Ascending aorta (tissue), 2 donors: ENCODE results near the gene MEF2A. TPM values are rescaled to one million over a fixed set of nuclear protein-coding genes. Genes with fewer than 3 reads are reported as not detected.
A peak's percentile ranks its signal among the peaks of the same experiment; 100 is the strongest.

ENCODE experiments used
- DNase-seq, 2 donors: peaks; one replicate each; pipeline ENCODE4 v3.0.0-alpha.2; 2019; ENCODE audit warnings: low spot score in 2 of 2
- H3K27ac ChIP-seq, 2 donors: fragments of 200-600 bp; sonication (generic); one replicate each; pipeline ENCODE4 v1.5.1; 2016 to 2017; ENCODE audit warnings: mild to moderate bottlenecking in 1 of 2
- H3K27me3 ChIP-seq: fragments of 200-600 bp; sonication (generic); one replicate; pipeline ENCODE4 v1.5.1; 2017
- H3K36me3 ChIP-seq, 2 donors: fragments of 200-600 bp; sonication (generic); one replicate each; pipeline ENCODE4 v1.5.1; 2016
- H3K4me1 ChIP-seq, 2 donors: fragments of 200-600 bp; sonication (generic); one replicate each; pipeline ENCODE4 v1.5.1; 2016 to 2017; ENCODE audit warnings: mild to moderate bottlenecking in 1 of 2
- H3K4me3 ChIP-seq, 2 donors: fragments of 200-600 bp; sonication (generic); one replicate each; pipeline ENCODE4 v1.5.1; 2016 to 2017; ENCODE audit warnings: mild to moderate bottlenecking in 1 of 2
- H3K9me3 ChIP-seq, 2 donors: fragments of 200-600 bp; sonication (generic); one replicate each; pipeline ENCODE4 v1.5.1; 2016
- intact Hi-C: fragments of 100-400 bp; cut with DNase I; formaldehyde crosslinking; loops from one replicate; pipeline ENCODE4 v1.15.1; 2023
- total RNA-seq: library from RNA; depleted of rRNA; stranded (reverse); fragments of >200 nt; gene quantifications from one replicate; pipeline ENCODE4 v1.1.0, GENCODE V29; 2016
- TF ChIP-seq, protein P1 (sequence below), 3 experiments: fragments of 200-600 bp in 2 of 3; fragments of 450-650 bp in 1 of 3; sonication (generic) in 2 of 3; IDR thresholded peaks; one replicate each; pipeline ENCODE4 v1.5.1; 2016 to 2019; ENCODE audit warnings: antibody characterized with exemption in 3 of 3, mild to moderate bottlenecking in 1 of 3, moderate library complexity in 1 of 3

The MEF2A gene
- total RNA-seq, 1 donor from 2014 or later = 99.4 TPM

DNA sequence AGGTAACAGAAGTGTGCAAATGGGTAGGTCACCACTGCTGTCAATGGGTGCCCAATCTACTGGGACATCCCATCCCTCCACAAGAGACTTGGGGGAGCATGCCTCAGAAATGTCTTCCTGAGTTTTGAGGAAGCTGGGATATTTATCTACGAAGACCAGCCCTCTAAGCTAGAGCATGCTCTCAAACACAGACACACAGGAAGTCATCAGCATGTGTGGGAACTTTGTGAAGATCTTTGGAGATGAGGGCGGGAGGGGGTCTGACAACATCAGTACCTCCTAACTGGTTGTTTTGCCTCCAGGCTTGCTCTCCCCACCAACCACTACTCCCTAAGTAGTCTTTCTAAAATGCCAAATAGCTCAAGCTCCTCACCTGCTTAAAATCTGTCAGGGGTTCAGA is 3.5 kb upstream of the MEF2A start:
- H3K4me3 ChIP-seq = no peak overlapping the region
- no peaks in the 10 kb centered on the region for H3K27me3 ChIP-seq
- no peaks in the 10 kb centered on the region for H3K36me3 ChIP-seq
- H3K4me1 ChIP-seq = peaks cover 2 to 13% of the 10 kb centered on the region in 2 donors
- TF ChIP-seq, protein P1, sequence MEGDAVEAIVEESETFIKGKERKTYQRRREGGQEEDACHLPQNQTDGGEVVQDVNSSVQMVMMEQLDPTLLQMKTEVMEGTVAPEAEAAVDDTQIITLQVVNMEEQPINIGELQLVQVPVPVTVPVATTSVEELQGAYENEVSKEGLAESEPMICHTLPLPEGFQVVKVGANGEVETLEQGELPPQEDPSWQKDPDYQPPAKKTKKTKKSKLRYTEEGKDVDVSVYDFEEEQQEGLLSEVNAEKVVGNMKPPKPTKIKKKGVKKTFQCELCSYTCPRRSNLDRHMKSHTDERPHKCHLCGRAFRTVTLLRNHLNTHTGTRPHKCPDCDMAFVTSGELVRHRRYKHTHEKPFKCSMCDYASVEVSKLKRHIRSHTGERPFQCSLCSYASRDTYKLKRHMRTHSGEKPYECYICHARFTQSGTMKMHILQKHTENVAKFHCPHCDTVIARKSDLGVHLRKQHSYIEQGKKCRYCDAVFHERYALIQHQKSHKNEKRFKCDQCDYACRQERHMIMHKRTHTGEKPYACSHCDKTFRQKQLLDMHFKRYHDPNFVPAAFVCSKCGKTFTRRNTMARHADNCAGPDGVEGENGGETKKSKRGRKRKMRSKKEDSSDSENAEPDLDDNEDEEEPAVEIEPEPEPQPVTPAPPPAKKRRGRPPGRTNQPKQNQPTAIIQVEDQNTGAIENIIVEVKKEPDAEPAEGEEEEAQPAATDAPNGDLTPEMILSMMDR (IDR thresholded peaks at IDR 0.05) = no peak
- no peak for DNase-seq
- intact Hi-C loops = no loop called here
- H3K9me3 ChIP-seq = no peaks in the 10 kb centered on the region
- no peak overlapping the region for H3K27ac ChIP-seq

DNA sequence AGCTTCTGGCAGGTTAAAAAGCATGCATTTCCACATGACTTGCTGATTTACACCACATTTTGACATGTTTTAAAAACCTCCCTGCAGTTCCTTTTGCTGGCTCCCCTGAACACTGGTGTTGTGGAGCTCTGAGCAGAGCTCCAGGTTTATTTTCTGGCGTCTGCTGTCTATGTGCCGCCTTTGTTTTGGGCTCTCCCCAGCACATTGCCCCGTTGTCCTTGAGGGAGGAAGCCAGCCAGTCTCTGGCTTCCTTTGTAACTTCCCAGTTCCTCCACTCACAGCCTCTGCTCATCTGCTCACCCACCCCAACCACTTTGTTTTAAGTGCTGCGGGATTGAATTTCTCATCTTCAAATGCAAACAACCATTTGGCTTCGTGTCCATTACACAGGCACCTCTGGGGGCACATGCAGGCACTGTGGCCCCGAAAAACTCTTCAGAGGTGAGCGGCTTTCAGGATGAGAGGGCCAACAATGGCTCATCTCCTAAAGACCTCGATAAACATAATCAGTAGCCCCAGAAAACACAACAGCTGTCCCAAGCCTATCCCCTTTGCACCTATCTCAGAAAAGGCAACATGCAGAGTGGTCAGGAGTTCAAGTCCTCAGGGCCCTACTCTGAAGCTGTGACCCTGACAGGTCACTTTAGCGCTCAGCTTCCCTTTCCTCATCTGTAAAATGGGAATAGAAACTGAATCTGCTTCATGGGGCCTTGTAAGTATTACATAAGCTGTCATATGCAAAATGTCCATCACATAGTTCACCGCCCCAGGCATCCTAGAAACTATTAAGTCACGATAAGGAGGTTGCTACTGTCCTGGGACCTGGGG is 1.3 kb upstream of the MEF2A start:
- no peaks in the 10 kb centered on the region for H3K9me3 ChIP-seq
- no peaks in the 10 kb centered on the region for H3K36me3 ChIP-seq
- H3K27me3 ChIP-seq = no peaks in the 10 kb centered on the region
- peaks cover 2 to 25% of the 10 kb centered on the region in 2 donors for H3K4me1 ChIP-seq
- H3K27ac ChIP-seq = peak overlapping the region; percentile 97 to 100
- no peak for DNase-seq
- TF ChIP-seq, protein P1 (IDR thresholded peaks at IDR 0.05) = no peak
- H3K4me3 ChIP-seq = peak overlapping the region; percentile 82 to 94
- intact Hi-C loops = loop anchor here (1.0 to 5.0 kb wide), 8 partner anchors 28 to 277 kb away; no protein-coding TSS in a partner anchor

DNA sequence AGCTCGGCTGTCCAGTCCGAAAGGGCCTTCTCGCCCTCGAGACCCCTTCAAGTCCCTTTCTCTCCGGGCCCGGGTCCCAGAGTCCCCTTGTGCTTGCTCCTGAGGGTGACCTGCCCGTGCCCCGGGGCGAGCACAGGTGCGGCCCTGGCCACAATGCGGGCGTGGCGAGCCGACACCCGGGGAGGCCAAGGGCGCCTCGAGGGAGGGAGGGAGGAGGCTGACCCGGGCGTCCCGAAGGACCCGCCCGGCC is 810 bp upstream of the MEF2A start:
- Histone ChIP-seq H3K36me3 (no peaks in the 10 kb centered on the region), H3K4me1 (peaks cover 2 to 26% of the 10 kb centered on the region in 2 donors), H3K27ac (peak overlapping the region; percentile 97 to 100), H3K4me3 (peak overlapping the region; percentile 82 to 94), H3K27me3 (no peaks in the 10 kb centered on the region), H3K9me3 (no peaks in the 10 kb centered on the region)
- TF ChIP-seq, protein P1 (IDR thresholded peaks at IDR 0.05) = no peak
- intact Hi-C loops = loop anchor here (1.0 to 5.0 kb wide), 8 partner anchors 29 to 278 kb away; no protein-coding TSS in a partner anchor
- DNase-seq = no peak

DNA sequence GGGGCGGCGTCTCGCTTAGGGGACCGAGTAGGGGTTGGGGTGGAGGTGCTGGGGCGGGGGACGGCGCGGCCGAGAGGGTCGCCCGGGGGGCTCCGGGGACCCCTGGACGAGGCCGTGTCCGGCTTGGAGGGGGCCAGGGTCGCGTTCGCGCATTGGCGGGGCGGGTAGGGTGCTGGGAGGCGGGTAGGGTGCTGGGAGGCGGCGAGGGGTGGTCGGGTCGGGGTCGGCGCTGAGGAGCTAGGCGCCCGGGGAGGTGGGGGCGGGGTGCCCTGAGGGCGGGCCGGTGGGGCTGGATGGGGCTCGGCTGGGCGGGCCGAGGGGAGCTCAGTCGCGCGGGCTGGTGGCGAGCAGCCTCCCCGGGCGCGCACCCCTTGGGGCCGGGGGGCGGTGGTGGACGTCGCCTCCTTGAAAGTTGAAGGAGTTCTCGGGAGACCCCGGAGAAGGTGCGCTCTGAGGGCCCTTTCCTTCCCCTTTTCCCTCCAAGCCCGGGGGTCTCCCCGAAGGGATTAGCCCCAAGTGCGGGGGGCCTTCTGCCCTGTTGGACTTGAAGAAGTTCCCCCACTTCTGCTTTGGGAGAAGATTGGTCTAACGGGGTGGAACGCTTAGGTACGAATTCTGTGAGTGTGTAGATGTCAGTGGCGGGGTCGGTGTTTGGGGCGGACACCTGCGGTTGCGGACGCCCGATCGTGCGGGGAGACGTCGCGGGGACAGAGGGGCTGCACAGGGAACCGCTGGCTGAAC is 543 bp downstream of the MEF2A start:
- peak overlapping the region; percentile 98 to 100 for H3K27ac ChIP-seq
- peak in 1 of 2 donors; percentile 70 for DNase-seq
- no peaks in the 10 kb centered on the region for H3K36me3 ChIP-seq
- H3K4me3 ChIP-seq = peak overlapping the region; percentile 82 to 94
- intact Hi-C loops = loop anchor here (5.0 kb wide), 4 partner anchors 46 to 279 kb away; no protein-coding TSS in a partner anchor
- no peaks in the 10 kb centered on the region for H3K9me3 ChIP-seq
- H3K27me3 ChIP-seq = no peaks in the 10 kb centered on the region
- TF ChIP-seq, protein P1 (IDR thresholded peaks at IDR 0.05) = no peak
- H3K4me1 ChIP-seq = peaks cover 2 to 33% of the 10 kb centered on the region in 2 donors

DNA sequence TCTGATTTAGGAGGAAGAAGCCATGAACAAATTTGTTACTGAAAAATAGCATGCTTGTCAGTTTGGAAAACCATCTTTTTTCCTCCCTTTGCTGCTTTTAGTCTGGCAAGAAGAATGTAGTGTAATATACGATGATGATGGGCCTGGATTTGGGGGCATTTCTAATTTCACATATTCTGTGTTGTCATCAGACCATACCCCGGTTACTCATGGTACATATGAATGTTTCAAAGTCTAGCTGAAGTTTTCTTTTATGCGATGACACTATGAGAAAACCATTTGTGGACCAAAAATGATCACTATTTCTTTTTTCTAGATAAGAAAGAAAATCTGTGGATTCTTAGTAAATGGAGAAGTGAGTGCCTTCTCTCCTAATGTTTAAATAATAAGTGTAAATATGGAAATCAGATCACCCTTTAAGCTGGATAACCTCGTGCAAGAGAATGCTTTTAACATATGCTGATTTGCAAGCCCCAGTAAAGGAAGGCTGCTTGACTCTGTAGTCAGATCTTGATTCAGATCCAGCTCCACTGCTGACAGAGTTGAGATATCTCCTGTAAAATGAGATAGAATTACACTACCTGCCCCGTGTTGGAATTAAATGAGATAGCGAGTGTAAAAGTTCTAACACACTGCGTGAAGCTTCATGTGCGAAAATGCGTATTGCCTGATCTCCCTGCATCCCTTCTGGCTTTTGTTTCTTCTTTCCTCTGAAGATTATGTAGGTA is 3.0 kb downstream of the MEF2A start:
- H3K4me1 ChIP-seq = peaks cover 5 to 37% of the 10 kb centered on the region in 2 donors
- intact Hi-C loops = loop anchor here (5.0 kb wide), 4 partner anchors 44 to 281 kb away; no protein-coding TSS in a partner anchor
- H3K4me3 ChIP-seq = peak overlapping the region; percentile 82 to 94
- no peaks in the 10 kb centered on the region for H3K9me3 ChIP-seq
- H3K27ac ChIP-seq = peak overlapping the region; percentile 98 to 100
- H3K27me3 ChIP-seq = no peaks in the 10 kb centered on the region
- no peaks in the 10 kb centered on the region for H3K36me3 ChIP-seq
- TF ChIP-seq, protein P1 (IDR thresholded peaks at IDR 0.05) = no peak
- DNase-seq = no peak
